HEK293 (cell line): ENCODE results near the gene AKR1B15.

Experiments used
- CTCF ChIA-PET: fragments of 350-600 bp; formaldehyde crosslinking; extraction: SDS; loops from one replicate; lab custom pipeline; 2021; ENCODE audit warnings: antibody characterized with exemption; lab: Yijun Ruan, JAX
- POLR2A ChIA-PET: fragments of 300-600 bp; formaldehyde crosslinking; extraction: SDS; loops from one replicate; lab custom pipeline; 2020; ENCODE audit warnings: antibody characterized with exemption, inconsistent platforms; lab: Yijun Ruan, JAX
- H3K27ac ChIP-seq: fragments of 200-500 bp; sonication (Bioruptor generic); 2 replicates; pipeline ENCODE4 v1.5.1; 2014; ENCODE audit warnings: low read depth, low read length, control low read depth, inconsistent platforms; ENCODE audit errors: extremely low read depth
- H3K36me3 ChIP-seq, 2 experiments: fragments of 200-500 bp in 1 of 2; sonication (Bioruptor generic) in 1 of 2; 1 replicate in 1 of 2; 2 replicates in 1 of 2; pipeline ENCODE4 v1.5.1; 2014 to 2017; ENCODE audit warnings: inconsistent platforms in 2 of 2, low read length in 2 of 2; ENCODE audit not compliant: control insufficient read depth in 2 of 2, insufficient read depth in 1 of 2
- H3K4me1 ChIP-seq: fragments of 200-500 bp; sonication (Bioruptor generic); 2 replicates; pipeline ENCODE4 v1.5.1; 2014; ENCODE audit warnings: mild to moderate bottlenecking, low read length, inconsistent platforms; ENCODE audit not compliant: control insufficient read depth, insufficient read depth
- H3K4me3 ChIP-seq: 2 replicates; pipeline ENCODE4 v1.5.1; 2011; ENCODE audit warnings: low read depth, mild to moderate bottlenecking, control low read depth, low read length, moderate library complexity
- H3K9me3 ChIP-seq: fragments of 200-500 bp; sonication (Bioruptor generic); 2 replicates; pipeline ENCODE4 v1.5.1; 2014; ENCODE audit warnings: low read depth, low read length, inconsistent platforms; ENCODE audit not compliant: control insufficient read depth, insufficient read depth
- BCL11A ChIP-seq: fragments of 450-650 bp; formaldehyde crosslinking; IDR thresholded peaks from 2 replicates; pipeline ENCODE4 v1.5.1; 2016; ENCODE audit warnings: low read depth, missing biosample characterization, missing genetic modification characterization
- GFI1B ChIP-seq: fragments of 450-650 bp; formaldehyde crosslinking; IDR thresholded peaks from 2 replicates; pipeline ENCODE4 v1.5.1; 2016; ENCODE audit warnings: missing biosample characterization, missing genetic modification characterization
- KLF10 ChIP-seq: fragments of 450-650 bp; IDR thresholded peaks from 2 replicates; pipeline ENCODE4 v1.5.1; 2018; ENCODE audit warnings: missing biosample characterization, mild to moderate bottlenecking, missing genetic modification characterization
- KLF17 ChIP-seq: fragments of 450-650 bp; formaldehyde crosslinking; IDR thresholded peaks from 2 replicates; pipeline ENCODE4 v1.5.1; 2016; ENCODE audit warnings: missing biosample characterization, missing genetic modification characterization
- PRDM1 ChIP-seq: fragments of 450-650 bp; formaldehyde crosslinking; IDR thresholded peaks from 2 replicates; pipeline ENCODE4; 2016; ENCODE audit warnings: missing biosample characterization, missing genetic modification characterization
- PRDM4 ChIP-seq: fragments of 450-650 bp; formaldehyde crosslinking; IDR thresholded peaks from 2 replicates; pipeline ENCODE4 v1.5.1; 2017; ENCODE audit warnings: missing biosample characterization, missing genetic modification characterization
- RBAK ChIP-seq: fragments of 450-650 bp; formaldehyde crosslinking; IDR thresholded peaks from 2 replicates; pipeline ENCODE4 v1.5.1; 2016; ENCODE audit warnings: missing biosample characterization, missing genetic modification characterization
- REST ChIP-seq: fragments of 450-650 bp; formaldehyde crosslinking; IDR thresholded peaks from 2 replicates; pipeline ENCODE4 v1.5.1; 2016; ENCODE audit warnings: missing biosample characterization, missing genetic modification characterization
- ZBTB10 ChIP-seq: fragments of 450-650 bp; formaldehyde crosslinking; IDR thresholded peaks from 2 replicates; pipeline ENCODE4 v1.5.1; 2016; ENCODE audit warnings: missing biosample characterization, missing genetic modification characterization
- ZBTB21 ChIP-seq: fragments of 450-650 bp; formaldehyde crosslinking; IDR thresholded peaks from 2 replicates; pipeline ENCODE4 v1.5.1; 2017; ENCODE audit warnings: missing biosample characterization, missing genetic modification characterization
- ZBTB26 ChIP-seq: fragments of 450-650 bp; formaldehyde crosslinking; optimal IDR thresholded peaks from 2 replicates; pipeline ENCODE3; 2016; ENCODE audit warnings: missing biosample characterization, mild to moderate bottlenecking, missing genetic modification characterization
- ZFP37 ChIP-seq: fragments of 450-650 bp; formaldehyde crosslinking; IDR thresholded peaks from 2 replicates; pipeline ENCODE4 v1.5.1; 2016; ENCODE audit warnings: missing biosample characterization, missing genetic modification characterization
- ZNF16 ChIP-seq: fragments of 450-650 bp; formaldehyde crosslinking; IDR thresholded peaks from 2 replicates; pipeline ENCODE4 v1.5.1; 2016; ENCODE audit warnings: low read depth, missing biosample characterization, missing genetic modification characterization
- ZNF202 ChIP-seq: fragments of 450-650 bp; formaldehyde crosslinking; IDR thresholded peaks from 2 replicates; pipeline ENCODE4 v1.5.1; 2016; ENCODE audit warnings: missing biosample characterization, missing genetic modification characterization, borderline replicate concordance
- ZNF341 ChIP-seq: fragments of 450-650 bp; formaldehyde crosslinking; IDR thresholded peaks from 2 replicates; pipeline ENCODE4; 2016; ENCODE audit warnings: low read depth, missing biosample characterization, missing genetic modification characterization
- ZNF426 ChIP-seq: fragments of 450-650 bp; formaldehyde crosslinking; IDR thresholded peaks from 2 replicates; pipeline ENCODE4 v1.5.1; 2017; ENCODE audit warnings: missing biosample characterization, missing genetic modification characterization, mild to moderate bottlenecking, inconsistent platforms, moderate library complexity
- ZNF664 ChIP-seq: fragments of 450-650 bp; formaldehyde crosslinking; IDR thresholded peaks from 2 replicates; pipeline ENCODE4 v1.5.1; 2016; ENCODE audit warnings: missing biosample characterization, missing genetic modification characterization
- ZNF830 ChIP-seq: fragments of 450-650 bp; IDR thresholded peaks from 2 replicates; pipeline ENCODE4 v1.5.0; 2018; ENCODE audit warnings: missing biosample characterization, missing genetic modification characterization, low read depth, mild to moderate bottlenecking, moderate library complexity
- ZSCAN30 ChIP-seq: fragments of 450-650 bp; IDR thresholded peaks from 2 replicates; pipeline ENCODE4 v1.5.1; 2018; ENCODE audit warnings: missing biosample characterization, mild to moderate bottlenecking, missing genetic modification characterization, moderate library complexity

Gene AKR1B15

GRCh38 chr7:134618756-134619530 lies 70.0 kb downstream of the AKR1B15 start (continued):
- TF ChIP-seq ZBTB26 (tag by site-specific recombination) (no peak), PRDM1 (tag by site-specific recombination) (no peak), ZBTB21 (tag by site-specific recombination) (no peak), KLF10 (no peak)
- TF ChIP-seq, all 188 proteins: peak for 0

GRCh38 chr7:134619627-134620331 lies 70.9 kb downstream of the AKR1B15 start:
- no peaks in the 10 kb centered on the region for H3K4me1 ChIP-seq
- ChIA-PET POLR2A (no interaction called here), CTCF (interaction anchor here (0.7 to 2.7 kb wide), 9 partner anchors 10 to 438 kb away, joined by 3 to 15 read pairs (median 5); no protein-coding TSS in a partner anchor)
- no peak overlapping the region for H3K27ac ChIP-seq
- no peaks in the 10 kb centered on the region for H3K9me3 ChIP-seq
- H3K36me3 ChIP-seq, result no peaks in the 10 kb centered on the region
- TF ChIP-seq RBAK (tag by site-specific recombination) (no peak), ZNF426 (no peak)
- no peak overlapping the region for H3K4me3 ChIP-seq

- ChIA-PET CTCF (interaction anchor here (0.6 to 1.9 kb wide), 3 partner anchors 10 to 340 kb away, joined by 3 to 8 read pairs (median 3); no protein-coding TSS in a partner anchor), POLR2A (no interaction called here)
- Histone ChIP-seq H3K4me3 (no peak overlapping the region), H3K9me3 (no peaks in the 10 kb centered on the region), H3K4me1 (no peaks in the 10 kb centered on the region), H3K27ac (no peak overlapping the region), H3K36me3 (no peaks in the 10 kb centered on the region)
- TF ChIP-seq ZBTB10 (tag by site-specific recombination) (no peak), PRDM4 (tag by site-specific recombination) (no peak), ZNF830 (tag by site-specific recombination) (no peak), BCL11A (no peak), REST (tag by site-specific recombination) (no peak), ZNF202 (tag by site-specific recombination) (no peak), ZNF664 (tag by site-specific recombination) (no peak), ZFP37 (tag by site-specific recombination) (no peak), ZNF16 (tag by site-specific recombination) (no peak), KLF17 (tag by site-specific recombination) (no peak), ZNF341 (tag by site-specific recombination) (no peak), GFI1B (no peak), ZSCAN30 (tag by site-specific recombination) (no peak)
These were observed 73.5 kb downstream of the AKR1B15 start for GRCh38 chr7:134622303-134622995.
